NB4 (cell line): ENCODE data around the gene CD3E.
A peak's percentile ranks its signal among the peaks of the same experiment; 100 is the strongest.

ENCODE experiments used
- DNase-seq: peaks from one replicate; pipeline ENCODE4 v3.0.0; 2010; ENCODE audit warnings: low read depth
- H3K4me3 ChIP-seq: one replicate; pipeline ENCODE4 v1.5.1; 2011; ENCODE audit warnings: mild to moderate bottlenecking, low read depth, low read length, moderate library complexity
- CTCF ChIP-seq: IDR thresholded peaks from one replicate; pipeline ENCODE4 v1.5.1; 2012; ENCODE audit warnings: low read depth, low read length
- MAX ChIP-seq: IDR thresholded peaks from 2 replicates; pipeline ENCODE4 v1.6.1; 2011; ENCODE audit warnings: low read depth, low read length
- MYC ChIP-seq: IDR thresholded peaks from 2 replicates; pipeline ENCODE4 v1.6.1; 2011; ENCODE audit warnings: low read depth, low read length
- POLR2A ChIP-seq: IDR thresholded peaks from 2 replicates; pipeline ENCODE4 v1.6.1; 2011; ENCODE audit warnings: mild to moderate bottlenecking; ENCODE audit not compliant: insufficient read length; ENCODE audit errors: extremely low read depth

CD3E gene

DNA sequence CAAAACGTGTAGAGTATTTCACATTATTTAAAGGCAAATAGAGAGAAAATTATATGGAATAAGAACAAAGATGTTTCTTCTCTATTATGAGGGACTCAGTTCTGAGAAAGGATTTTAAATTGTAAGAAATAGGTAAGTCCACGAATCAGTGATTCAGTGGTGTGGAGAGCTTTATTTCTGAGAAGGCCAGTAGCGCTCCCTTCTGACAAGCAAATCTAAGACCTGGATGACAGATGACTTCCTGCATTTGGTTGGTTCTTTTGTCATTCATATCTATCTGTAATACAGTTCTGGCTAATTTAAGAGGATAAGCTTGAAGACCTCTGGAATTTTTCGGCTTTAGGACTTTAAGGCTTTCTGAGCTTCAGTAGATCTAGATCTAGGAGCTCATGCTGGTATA, 7.0 kb downstream of the CD3E start:
- TF ChIP-seq MAX, result no peak
- TF ChIP-seq CTCF, result no peak
- no peak for TF ChIP-seq POLR2A
- no peak for TF ChIP-seq MYC
- DNase-seq, result no peak
- H3K4me3 ChIP-seq, result no peak overlapping the region

- no peak for TF ChIP-seq MYC
- no peak for TF ChIP-seq CTCF
- TF ChIP-seq POLR2A, result no peak
- TF ChIP-seq MAX, result no peak
- no peak for DNase-seq
- H3K4me3 ChIP-seq, result no peak overlapping the region
These were observed 7.8 kb downstream of the CD3E start for GRCh38 chr11:118312328-118312727.

DNA sequence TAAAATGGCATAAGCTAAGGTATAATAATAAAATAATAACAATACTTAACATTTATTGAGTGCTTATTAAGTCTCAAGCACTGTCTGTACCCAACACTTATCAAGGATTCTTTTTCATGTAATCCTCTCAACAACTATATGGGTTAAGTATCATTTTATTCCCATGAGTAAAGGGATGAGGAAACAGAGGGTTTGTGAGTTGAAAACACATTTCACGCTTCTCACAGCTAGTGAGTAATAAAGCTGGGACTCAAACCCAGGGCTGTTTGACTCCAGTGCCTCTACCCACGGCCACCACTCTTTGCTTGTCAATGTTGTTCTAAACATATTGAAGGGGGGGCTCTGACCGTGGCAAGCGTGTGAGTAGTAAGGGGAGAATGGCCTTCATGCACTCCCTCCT, 8.7 kb downstream of the CD3E start:
- H3K4me3 ChIP-seq, result no peak overlapping the region
- DNase-seq, result peak; percentile 51
- TF ChIP-seq MYC, result no peak
- no peak for TF ChIP-seq MAX
- no peak for TF ChIP-seq POLR2A
- no peak for TF ChIP-seq CTCF

DNA sequence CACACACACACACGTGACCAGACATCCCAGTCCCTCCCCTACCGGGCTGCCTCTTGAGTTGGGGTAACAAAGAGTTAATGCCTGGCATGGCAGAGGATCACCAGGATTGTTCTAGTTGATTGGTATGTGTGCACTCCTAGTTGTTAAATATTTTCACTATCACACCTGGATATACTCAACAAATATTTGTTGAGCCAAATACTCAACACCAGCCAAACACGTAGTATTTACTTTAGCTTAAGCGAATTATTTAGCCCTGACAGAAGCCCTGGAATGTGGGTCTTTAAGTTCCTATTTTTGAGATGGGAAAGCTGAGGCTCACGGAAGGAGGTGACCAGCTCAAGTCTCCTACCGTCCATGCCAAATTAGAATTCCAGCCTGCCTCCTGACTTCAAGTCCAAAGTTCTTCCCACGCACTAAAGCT, 10.5 kb downstream of the CD3E start:
- no peak for DNase-seq
- TF ChIP-seq POLR2A (no peak), CTCF (no peak), MYC (no peak), MAX (no peak)
- no peak overlapping the region for H3K4me3 ChIP-seq

DNA sequence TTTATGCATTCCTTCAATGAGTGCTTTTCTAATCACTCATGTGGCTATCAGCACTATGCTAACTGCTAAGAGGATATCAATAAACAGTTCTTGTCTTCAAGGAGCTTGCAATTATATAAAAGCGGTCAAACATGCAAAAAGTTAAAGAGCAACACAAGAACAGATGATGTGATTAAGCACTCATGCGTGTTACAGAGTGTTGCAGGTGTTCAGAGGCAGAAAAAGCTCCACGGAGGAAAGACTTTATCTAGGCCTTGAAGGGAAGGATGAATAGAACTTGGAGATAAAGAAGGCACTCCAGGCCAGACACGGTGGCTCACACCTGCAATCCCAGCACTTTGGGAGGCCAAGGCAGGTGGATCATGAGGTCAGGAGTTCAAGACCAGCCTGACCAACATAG, 13.6 kb downstream of the CD3E start:
- TF ChIP-seq MAX (no peak), POLR2A (no peak), MYC (no peak), CTCF (no peak)
- no peak overlapping the region for H3K4me3 ChIP-seq
- no peak for DNase-seq
